ENCODE measurements around the gene KRT24.

The KRT24 gene

DNA sequence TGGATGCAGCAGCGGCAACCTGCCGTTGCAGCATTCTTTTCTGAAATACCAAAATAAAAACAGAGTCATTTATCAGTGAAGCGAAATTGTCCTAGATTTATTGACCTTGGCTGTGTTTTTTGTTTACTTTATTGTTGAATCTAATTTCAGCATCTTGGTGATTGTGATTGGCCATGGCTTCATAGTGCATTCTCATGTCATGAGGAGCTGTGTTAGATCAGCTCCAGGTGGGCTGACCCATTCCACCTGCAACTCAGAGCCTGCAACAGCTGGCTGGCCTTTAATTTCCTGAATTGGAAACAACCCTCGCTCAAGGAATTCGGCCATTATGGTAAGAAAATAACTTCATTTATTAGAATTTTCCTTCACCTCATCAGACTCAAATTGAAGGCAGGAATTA lies 16.4 kb downstream of the KRT24 start:
- no peak for DNase-seq

- no peak for DNase-seq
Measured at GRCh38 chr17:40686192-40686591, 17.4 kb downstream of the KRT24 start.

DNA sequence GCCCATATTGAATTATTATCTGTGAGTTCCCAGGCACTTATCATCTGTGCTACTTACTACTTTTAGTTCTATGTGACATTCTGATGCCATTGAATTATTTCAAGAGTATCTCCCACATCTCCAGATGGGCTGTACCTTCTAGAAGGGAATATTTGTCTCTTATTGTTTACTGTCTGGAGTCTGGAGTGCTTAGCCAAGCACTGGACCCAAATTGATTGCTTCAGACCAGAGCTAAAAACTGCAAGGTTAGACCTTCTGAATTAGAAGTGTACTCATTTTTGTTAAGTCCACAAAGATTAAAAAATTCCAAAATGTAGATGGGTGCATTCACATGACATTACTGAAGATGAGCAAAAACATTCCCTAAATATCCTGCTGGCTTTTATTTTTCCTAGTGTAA lies 22.6 kb downstream of the KRT24 start:
- DNase-seq = no peak

DNA sequence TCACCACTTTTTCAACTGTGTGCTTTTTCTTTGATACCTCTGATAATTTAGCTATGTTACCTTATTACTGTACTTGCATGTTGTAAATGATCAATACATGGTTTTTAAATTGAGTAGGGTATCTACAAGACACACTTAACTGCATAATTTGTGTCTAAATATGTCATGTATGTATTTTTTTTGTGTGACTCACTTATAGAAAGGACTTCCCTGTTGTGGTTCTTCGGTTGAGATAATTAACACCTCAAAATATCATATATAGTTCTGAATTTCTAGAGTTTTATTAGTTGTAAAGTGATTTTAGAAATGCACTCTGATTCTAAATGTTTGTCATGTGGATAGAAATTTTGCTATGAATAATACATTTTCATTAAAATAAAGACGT lies 24.0 kb downstream of the KRT24 start:
- DNase-seq = no peak

GRCh38 chr17:40678902-40679522 lies 24.5 kb downstream of the KRT24 start:
- DNase-seq = no peak

DNA sequence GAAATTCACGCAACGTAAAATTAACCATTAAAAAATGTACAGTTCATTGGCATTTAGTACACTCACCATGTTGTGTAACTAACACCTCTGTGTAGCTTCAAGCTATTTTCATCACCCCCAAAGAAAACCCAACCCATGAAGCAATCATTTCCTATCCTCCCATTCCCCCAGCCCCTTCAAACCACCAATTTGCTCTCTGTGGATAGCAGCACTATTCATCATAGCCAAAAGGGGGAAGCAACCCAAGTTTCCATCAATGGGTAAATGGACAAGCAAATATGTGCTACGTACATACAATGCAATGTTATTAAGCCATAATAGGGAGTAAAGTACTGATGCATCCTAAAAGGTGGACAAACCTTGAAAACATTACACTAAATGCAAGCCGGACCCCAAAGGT lies 27.6 kb downstream of the KRT24 start:
- DNase-seq = peak; percentile 77 to 80

- no peak for DNase-seq
Measured at GRCh38 chr17:40672654-40673053, 30.9 kb downstream of the KRT24 start.

GRCh38 chr17:40671282-40671681 lies 32.3 kb downstream of the KRT24 start:
- no peak for DNase-seq

DNA sequence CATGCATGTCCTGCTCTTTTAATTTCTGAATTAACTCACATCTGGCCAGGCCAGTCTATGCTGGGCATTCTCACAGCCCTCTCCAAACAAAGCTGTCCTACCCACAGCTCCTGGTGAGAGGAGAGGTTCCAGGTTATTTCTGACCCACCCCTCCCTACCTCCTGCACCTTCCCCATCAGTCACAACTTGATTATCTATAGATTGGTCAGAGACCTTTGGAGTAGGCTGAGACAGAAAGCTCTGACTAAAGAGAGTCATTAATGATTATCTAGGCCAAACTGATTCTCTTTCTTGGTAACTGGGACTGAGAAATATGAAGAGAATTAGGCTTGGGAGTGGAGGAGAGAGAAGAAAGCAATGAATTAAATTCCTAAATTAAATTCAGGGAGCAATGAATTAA lies 37.2 kb downstream of the KRT24 start:
- no peak for DNase-seq

DNA sequence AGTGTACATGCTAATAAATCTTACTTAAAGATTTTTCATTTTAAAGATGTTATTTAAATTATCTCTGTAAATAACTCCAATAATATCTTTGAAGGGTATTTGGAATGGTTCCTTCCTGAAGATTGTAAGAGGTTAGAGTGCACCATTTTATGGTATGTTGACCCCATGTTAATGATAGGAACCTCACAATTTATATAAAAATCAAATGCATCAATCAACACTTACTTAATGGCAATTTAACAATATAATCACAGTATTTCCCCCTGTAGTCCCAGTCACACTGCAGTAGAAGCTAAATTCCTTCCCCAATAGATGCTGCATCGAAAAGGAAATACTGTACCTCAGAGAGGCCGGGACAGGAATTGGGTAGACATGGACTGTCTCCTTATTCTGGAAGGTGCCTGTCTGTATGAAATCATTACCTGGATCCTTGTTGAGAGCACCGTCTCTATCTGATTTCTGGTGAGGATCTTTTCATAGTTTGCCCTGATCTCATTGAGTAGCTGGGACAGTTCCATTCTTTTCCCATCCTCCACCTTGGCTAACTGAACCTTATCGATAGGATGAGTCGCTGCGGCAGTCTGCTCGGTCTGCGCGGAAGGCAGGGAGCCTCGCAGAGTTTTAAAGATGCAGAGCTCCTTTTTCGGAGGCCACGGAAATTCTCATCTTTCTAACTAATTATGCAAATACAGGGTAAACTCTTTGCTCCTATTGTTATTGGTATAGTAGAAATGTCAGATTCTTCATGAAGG lies 38.8 kb downstream of the KRT24 start, which contains the start of gene KRT222:
KRT222 (minus strand) TSS at position 596 of the 752 bp plus-strand sequence; CDS start at position 518, 78 bp downstream.
- no peak for DNase-seq

DNA sequence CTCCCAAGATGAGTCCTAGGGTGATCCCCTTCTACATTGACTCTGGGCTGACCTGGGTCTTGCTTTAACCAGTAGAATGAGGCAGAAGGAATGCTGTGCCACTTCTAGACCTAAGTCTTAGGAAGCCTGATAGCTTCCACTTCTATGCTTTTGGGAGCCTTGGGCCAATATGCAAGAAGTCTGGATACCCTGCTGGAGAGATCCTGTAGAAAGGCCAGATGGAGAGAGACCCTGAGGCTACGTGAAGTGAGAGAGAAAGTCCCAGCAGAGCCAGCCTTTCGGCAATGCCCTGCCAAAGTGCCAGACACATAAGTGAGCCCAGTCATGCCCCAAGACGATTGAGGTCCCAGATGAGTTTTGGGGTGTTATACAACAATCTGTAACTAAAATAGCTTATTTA lies 40.3 kb downstream of the KRT24 start:
- DNase-seq = no peak

- DNase-seq = no peak
Measured at GRCh38 chr17:40659911-40660310, 43.6 kb downstream of the KRT24 start.

DNA sequence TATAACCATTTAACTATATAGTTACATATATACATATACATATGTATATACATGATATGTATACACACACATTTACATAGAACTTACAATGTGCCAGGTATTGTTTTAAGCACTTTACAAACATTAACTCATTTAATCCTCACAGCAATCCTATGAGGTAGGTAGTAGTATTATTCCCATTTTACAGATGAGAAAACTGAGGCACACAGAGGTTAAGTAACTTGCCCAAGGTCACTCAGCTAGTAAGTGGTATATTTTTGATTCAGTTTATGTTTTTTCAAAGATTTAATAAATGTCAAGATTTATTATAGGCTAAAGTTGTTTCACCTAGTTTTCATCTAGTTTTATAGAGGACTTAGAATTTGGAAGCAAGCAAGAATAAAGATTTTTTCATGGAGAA lies 45.2 kb downstream of the KRT24 start:
- DNase-seq = no peak

GRCh38 chr17:40651939-40652338 lies 51.6 kb downstream of the KRT24 start:
- DNase-seq = no peak

DNA sequence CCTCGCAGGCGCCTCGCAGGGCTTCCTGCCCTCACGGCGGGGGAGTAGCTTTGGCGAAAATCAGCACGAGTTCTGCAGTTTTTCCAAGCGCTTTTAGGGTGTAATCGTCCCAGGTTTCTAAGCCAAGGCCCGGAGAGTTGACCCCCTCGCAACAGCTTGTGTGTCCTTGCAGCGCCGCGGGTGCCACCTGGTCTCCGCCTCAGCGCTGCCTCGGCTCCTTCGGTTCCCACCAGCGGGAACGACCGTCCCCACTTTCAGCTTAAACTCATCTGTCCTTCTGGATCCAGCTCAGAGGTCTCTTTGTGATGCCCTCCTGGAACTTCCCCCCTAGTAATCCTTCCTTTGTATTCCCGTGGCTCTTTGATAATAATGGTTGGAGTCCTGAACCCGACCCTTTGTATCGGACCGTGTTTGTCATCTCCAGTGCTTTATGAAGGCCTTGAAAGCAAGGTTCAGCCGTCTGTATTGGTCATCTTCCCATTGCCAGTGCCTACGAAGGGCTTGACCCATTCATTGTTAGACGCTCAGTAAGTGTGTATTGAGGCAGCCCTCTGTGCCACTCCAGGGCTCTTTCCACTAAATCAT lies 55.1 kb downstream of the KRT24 start:
- DNase-seq = no peak
